HEK293 (cell line): ENCODE results near the gene SNAI1.

Experiments
- CTCF ChIA-PET: fragments of 350-600 bp; formaldehyde crosslinking; extraction: SDS; loops from one replicate; lab custom pipeline; 2021; ENCODE audit warnings: antibody characterized with exemption; lab: Yijun Ruan, JAX
- POLR2A ChIA-PET: fragments of 300-600 bp; formaldehyde crosslinking; extraction: SDS; loops from one replicate; lab custom pipeline; 2020; ENCODE audit warnings: antibody characterized with exemption, inconsistent platforms; lab: Yijun Ruan, JAX
- H3K27ac ChIP-seq: fragments of 200-500 bp; sonication (Bioruptor generic); 2 replicates; pipeline ENCODE4 v1.5.1; 2014; ENCODE audit warnings: low read depth, low read length, control low read depth, inconsistent platforms; ENCODE audit errors: extremely low read depth
- H3K36me3 ChIP-seq, 2 experiments: fragments of 200-500 bp in 1 of 2; sonication (Bioruptor generic) in 1 of 2; 1 replicate in 1 of 2; 2 replicates in 1 of 2; pipeline ENCODE4 v1.5.1; 2014 to 2017; ENCODE audit warnings: inconsistent platforms in 2 of 2, low read length in 2 of 2; ENCODE audit not compliant: control insufficient read depth in 2 of 2, insufficient read depth in 1 of 2
- H3K4me1 ChIP-seq: fragments of 200-500 bp; sonication (Bioruptor generic); 2 replicates; pipeline ENCODE4 v1.5.1; 2014; ENCODE audit warnings: mild to moderate bottlenecking, low read length, inconsistent platforms; ENCODE audit not compliant: control insufficient read depth, insufficient read depth
- H3K4me3 ChIP-seq: 2 replicates; pipeline ENCODE4 v1.5.1; 2011; ENCODE audit warnings: low read depth, mild to moderate bottlenecking, control low read depth, low read length, moderate library complexity
- H3K9me3 ChIP-seq: fragments of 200-500 bp; sonication (Bioruptor generic); 2 replicates; pipeline ENCODE4 v1.5.1; 2014; ENCODE audit warnings: low read depth, low read length, inconsistent platforms; ENCODE audit not compliant: control insufficient read depth, insufficient read depth
- EGR2 ChIP-seq: fragments of 450-650 bp; formaldehyde crosslinking; IDR thresholded peaks from 2 replicates; pipeline ENCODE4 v1.5.1; 2016; ENCODE audit warnings: low read depth, missing biosample characterization, missing genetic modification characterization
- KLF16 ChIP-seq: fragments of 450-650 bp; formaldehyde crosslinking; IDR thresholded peaks from 2 replicates; pipeline ENCODE4 v1.5.1; 2017; ENCODE audit warnings: missing biosample characterization, missing genetic modification characterization
- MYNN ChIP-seq: fragments of 450-650 bp; formaldehyde crosslinking; IDR thresholded peaks from 2 replicates; pipeline ENCODE4 v1.5.1; 2016; ENCODE audit warnings: missing biosample characterization, missing genetic modification characterization, borderline replicate concordance
- OSR2 ChIP-seq: fragments of 450-650 bp; formaldehyde crosslinking; IDR thresholded peaks from 2 replicates; pipeline ENCODE4 v1.5.1; 2016; ENCODE audit warnings: missing biosample characterization, missing genetic modification characterization
- ZIC2 ChIP-seq: fragments of 450-650 bp; formaldehyde crosslinking; IDR thresholded peaks from 2 replicates; pipeline ENCODE4 v1.5.1; 2016; ENCODE audit warnings: missing biosample characterization, missing genetic modification characterization
- ZNF132 ChIP-seq: fragments of 450-650 bp; formaldehyde crosslinking; IDR thresholded peaks from 2 replicates; pipeline ENCODE4 v1.5.1; 2017; ENCODE audit warnings: missing biosample characterization, missing genetic modification characterization, borderline replicate concordance
- ZNF19 ChIP-seq: fragments of 450-650 bp; formaldehyde crosslinking; IDR thresholded peaks from 2 replicates; pipeline ENCODE4; 2016; ENCODE audit warnings: missing biosample characterization, missing genetic modification characterization, low read depth
- ZNF223 ChIP-seq: fragments of 450-650 bp; formaldehyde crosslinking; IDR thresholded peaks from 2 replicates; pipeline ENCODE4 v1.5.1; 2016; ENCODE audit warnings: missing biosample characterization, missing genetic modification characterization
- ZNF302 ChIP-seq: fragments of 450-650 bp; formaldehyde crosslinking; IDR thresholded peaks from 2 replicates; pipeline ENCODE4 v1.5.1; 2016; ENCODE audit warnings: missing biosample characterization, missing genetic modification characterization, low read depth
- ZNF426 ChIP-seq: fragments of 450-650 bp; formaldehyde crosslinking; IDR thresholded peaks from 2 replicates; pipeline ENCODE4 v1.5.1; 2017; ENCODE audit warnings: missing biosample characterization, missing genetic modification characterization, mild to moderate bottlenecking, inconsistent platforms, moderate library complexity
- ZNF501 ChIP-seq: fragments of 450-650 bp; formaldehyde crosslinking; IDR thresholded peaks from 2 replicates; pipeline ENCODE4 v1.5.1; 2016; ENCODE audit warnings: missing biosample characterization, missing genetic modification characterization
- ZNF529 ChIP-seq: fragments of 450-650 bp; formaldehyde crosslinking; IDR thresholded peaks from 2 replicates; pipeline ENCODE4 v1.5.1; 2017; ENCODE audit warnings: missing genetic modification characterization, missing biosample characterization; ENCODE audit not compliant: insufficient replicate concordance
- ZNF558 ChIP-seq: fragments of 450-650 bp; formaldehyde crosslinking; IDR thresholded peaks from 2 replicates; pipeline ENCODE4 v1.5.1; 2016; ENCODE audit warnings: missing biosample characterization, missing genetic modification characterization
- ZNF560 ChIP-seq: fragments of 450-650 bp; formaldehyde crosslinking; IDR thresholded peaks from 2 replicates; pipeline ENCODE4 v1.5.1; 2017; ENCODE audit warnings: missing biosample characterization, missing genetic modification characterization, borderline replicate concordance
- ZNF658 ChIP-seq: fragments of 450-650 bp; formaldehyde crosslinking; IDR thresholded peaks from 2 replicates; pipeline ENCODE4; 2016; ENCODE audit warnings: missing biosample characterization, missing genetic modification characterization
- ZNF664 ChIP-seq: fragments of 450-650 bp; formaldehyde crosslinking; IDR thresholded peaks from 2 replicates; pipeline ENCODE4 v1.5.1; 2016; ENCODE audit warnings: missing biosample characterization, missing genetic modification characterization
- ZNF76 ChIP-seq: fragments of 450-650 bp; formaldehyde crosslinking; IDR thresholded peaks from 2 replicates; pipeline ENCODE4; 2016; ENCODE audit warnings: low read depth, missing biosample characterization, missing genetic modification characterization, borderline replicate concordance
- ZNF791 ChIP-seq: fragments of 450-650 bp; formaldehyde crosslinking; IDR thresholded peaks from 2 replicates; pipeline ENCODE4 v1.5.1; 2016; ENCODE audit warnings: missing biosample characterization, missing genetic modification characterization
- TF ChIP-seq, protein P1 (sequence below): fragments of 450-650 bp; formaldehyde crosslinking; IDR thresholded peaks from 2 replicates; pipeline ENCODE4 v1.5.1; 2016; ENCODE audit warnings: missing biosample characterization, missing genetic modification characterization
- TF ChIP-seq, protein P2 (sequence below): fragments of 450-650 bp; formaldehyde crosslinking; IDR thresholded peaks from 2 replicates; pipeline ENCODE4 v1.5.0; 2017; ENCODE audit warnings: missing biosample characterization, missing genetic modification characterization, borderline replicate concordance
- TF ChIP-seq, protein P3 (sequence below): fragments of 450-650 bp; formaldehyde crosslinking; IDR thresholded peaks from 2 replicates; pipeline ENCODE4 v1.5.1; 2016; ENCODE audit warnings: missing biosample characterization, missing genetic modification characterization
- TF ChIP-seq, protein P4 (sequence below): fragments of 450-650 bp; formaldehyde crosslinking; IDR thresholded peaks from 2 replicates; pipeline ENCODE4 v1.5.1; 2016; ENCODE audit warnings: missing biosample characterization, missing genetic modification characterization
- TF ChIP-seq, protein P5 (sequence below): fragments of 450-650 bp; formaldehyde crosslinking; IDR thresholded peaks from 2 replicates; pipeline ENCODE4 v1.5.1; 2016; ENCODE audit warnings: missing biosample characterization, missing genetic modification characterization

Gene SNAI1

DNA sequence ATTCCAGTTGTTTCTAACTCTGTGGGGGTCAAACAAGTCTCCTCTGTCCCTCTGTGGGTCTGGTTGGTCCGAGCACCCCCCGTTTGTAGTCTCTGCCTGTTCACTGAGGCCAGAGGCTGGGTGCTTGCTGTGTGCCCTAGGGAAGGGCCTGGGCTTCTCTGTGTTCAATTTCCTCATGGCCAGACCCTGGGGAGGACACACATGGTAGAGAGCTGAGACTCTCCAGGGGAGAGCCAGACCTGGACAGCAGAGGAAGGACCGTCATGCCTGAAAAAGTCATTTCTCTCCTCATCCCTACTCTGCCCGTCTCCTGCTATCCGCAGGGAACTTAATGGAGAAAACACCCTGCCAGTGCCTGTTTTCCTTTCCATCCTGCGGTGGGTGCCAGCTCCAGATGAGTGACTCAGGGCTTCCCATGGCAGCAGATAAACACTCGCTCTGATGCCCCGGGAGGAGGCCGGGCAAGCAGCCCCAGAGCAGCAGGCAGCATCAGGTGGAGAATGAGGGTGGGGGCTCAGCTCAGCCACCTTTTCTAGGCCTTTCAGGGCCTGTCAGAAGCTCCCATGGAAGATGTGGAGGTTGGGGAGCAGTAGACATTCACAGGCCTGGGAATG lies 51.9 kb downstream of the SNAI1 start:
- H3K4me3 ChIP-seq = no peak overlapping the region
- H3K4me1 ChIP-seq = no peaks in the 10 kb centered on the region
- no peaks in the 10 kb centered on the region for H3K9me3 ChIP-seq
- ChIA-PET POLR2A (interaction anchor here (0.7 kb wide), 1 partner anchor 64 kb away, joined by 3 read pairs; no protein-coding TSS in a partner anchor), CTCF (interaction anchor here (0.6 to 1.0 kb wide), 2 partner anchors 37 to 141 kb away, joined by 4 read pairs; no protein-coding TSS in a partner anchor)
- H3K27ac ChIP-seq = no peak overlapping the region
- TF ChIP-seq ZIC2 (tag by site-specific recombination) (peak; percentile 77), ZNF658 (tag by site-specific recombination) (no peak)
- no peaks in the 10 kb centered on the region for H3K36me3 ChIP-seq

DNA sequence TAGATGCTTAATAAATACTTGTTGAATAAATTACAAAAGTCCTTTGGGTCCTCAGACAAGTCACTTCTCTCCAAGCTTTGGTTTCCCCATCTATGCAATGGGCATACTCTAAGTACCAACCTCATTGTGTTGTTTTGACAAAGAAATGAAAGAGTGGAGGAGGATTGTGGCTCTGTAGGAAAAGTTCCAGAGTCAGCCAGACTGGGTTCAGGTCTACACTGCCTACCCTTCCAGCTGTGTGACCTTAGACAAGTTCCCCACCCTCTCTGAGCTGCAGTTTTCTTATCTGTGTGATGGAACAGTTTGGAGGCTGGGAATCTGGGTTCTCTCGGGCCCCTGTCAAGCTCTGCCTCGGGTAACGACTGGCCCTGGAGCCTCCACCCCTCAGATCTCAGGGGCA lies 53.9 kb downstream of the SNAI1 start:
- no peak overlapping the region for H3K27ac ChIP-seq
- ChIA-PET POLR2A (no interaction called here), CTCF (interaction anchor here (0.5 to 1.5 kb wide), 3 partner anchors 34 to 235 kb away, joined by 3 to 10 read pairs (median 4); no protein-coding TSS in a partner anchor)
- no peaks in the 10 kb centered on the region for H3K4me1 ChIP-seq
- no peak overlapping the region for H3K4me3 ChIP-seq
- H3K9me3 ChIP-seq = no peaks in the 10 kb centered on the region
- no peak for TF ChIP-seq ZNF19 (tag by site-specific recombination)
- TF ChIP-seq ZNF558 (tag by site-specific recombination) = no peak
- peak; percentile 71; the same call in 1 of the 2 replicates for TF ChIP-seq ZNF664 (tag by site-specific recombination)
- H3K36me3 ChIP-seq = no peaks in the 10 kb centered on the region

DNA sequence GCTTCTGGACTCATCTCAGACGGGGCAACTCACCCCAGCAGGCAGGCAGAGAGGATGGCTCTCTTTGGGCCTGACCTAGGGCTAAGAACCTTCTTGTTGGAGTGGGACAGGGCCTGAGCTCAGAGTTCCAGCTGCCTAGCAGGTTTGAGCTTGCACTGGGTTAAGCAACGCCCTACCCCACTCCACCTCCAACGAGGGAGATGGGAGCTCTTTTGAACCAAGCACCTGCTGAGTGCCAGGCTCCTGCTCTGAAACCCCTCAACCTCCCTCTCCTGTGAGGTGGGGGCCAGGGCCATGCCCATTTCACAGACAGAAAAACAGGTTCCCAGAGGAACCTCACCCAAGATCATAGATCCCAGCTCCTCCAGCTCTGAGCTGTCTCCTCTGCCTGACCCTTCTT lies 54.3 kb downstream of the SNAI1 start:
- CTCF ChIA-PET = interaction anchor here (0.5 to 1.5 kb wide), 4 partner anchors 28 to 234 kb away, joined by 3 to 10 read pairs (median 4); no protein-coding TSS in a partner anchor
- no peak overlapping the region for H3K4me3 ChIP-seq
- TF ChIP-seq ZNF791 (no peak), ZNF76 (tag by site-specific recombination) (no peak), OSR2 (tag by site-specific recombination) (no peak), ZNF529 (tag by site-specific recombination) (no peak), ZNF501 (tag by site-specific recombination) (no peak), ZNF560 (tag by site-specific recombination) (no peak), MYNN (tag by site-specific recombination) (no peak), ZNF302 (no peak), ZNF426 (tag by site-specific recombination) (no peak), KLF16 (tag by site-specific recombination) (no peak), ZNF132 (tag by site-specific recombination) (no peak), ZNF223 (tag by site-specific recombination) (no peak), EGR2 (no peak)
- TF ChIP-seq, protein P1, sequence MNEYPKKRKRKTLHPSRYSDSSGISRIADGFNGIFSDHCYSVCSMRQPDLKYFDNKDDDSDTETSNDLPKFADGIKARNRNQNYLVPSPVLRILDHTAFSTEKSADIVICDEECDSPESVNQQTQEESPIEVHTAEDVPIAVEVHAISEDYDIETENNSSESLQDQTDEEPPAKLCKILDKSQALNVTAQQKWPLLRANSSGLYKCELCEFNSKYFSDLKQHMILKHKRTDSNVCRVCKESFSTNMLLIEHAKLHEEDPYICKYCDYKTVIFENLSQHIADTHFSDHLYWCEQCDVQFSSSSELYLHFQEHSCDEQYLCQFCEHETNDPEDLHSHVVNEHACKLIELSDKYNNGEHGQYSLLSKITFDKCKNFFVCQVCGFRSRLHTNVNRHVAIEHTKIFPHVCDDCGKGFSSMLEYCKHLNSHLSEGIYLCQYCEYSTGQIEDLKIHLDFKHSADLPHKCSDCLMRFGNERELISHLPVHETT (tag by site-specific recombination) = no peak
- TF ChIP-seq, protein P2, sequence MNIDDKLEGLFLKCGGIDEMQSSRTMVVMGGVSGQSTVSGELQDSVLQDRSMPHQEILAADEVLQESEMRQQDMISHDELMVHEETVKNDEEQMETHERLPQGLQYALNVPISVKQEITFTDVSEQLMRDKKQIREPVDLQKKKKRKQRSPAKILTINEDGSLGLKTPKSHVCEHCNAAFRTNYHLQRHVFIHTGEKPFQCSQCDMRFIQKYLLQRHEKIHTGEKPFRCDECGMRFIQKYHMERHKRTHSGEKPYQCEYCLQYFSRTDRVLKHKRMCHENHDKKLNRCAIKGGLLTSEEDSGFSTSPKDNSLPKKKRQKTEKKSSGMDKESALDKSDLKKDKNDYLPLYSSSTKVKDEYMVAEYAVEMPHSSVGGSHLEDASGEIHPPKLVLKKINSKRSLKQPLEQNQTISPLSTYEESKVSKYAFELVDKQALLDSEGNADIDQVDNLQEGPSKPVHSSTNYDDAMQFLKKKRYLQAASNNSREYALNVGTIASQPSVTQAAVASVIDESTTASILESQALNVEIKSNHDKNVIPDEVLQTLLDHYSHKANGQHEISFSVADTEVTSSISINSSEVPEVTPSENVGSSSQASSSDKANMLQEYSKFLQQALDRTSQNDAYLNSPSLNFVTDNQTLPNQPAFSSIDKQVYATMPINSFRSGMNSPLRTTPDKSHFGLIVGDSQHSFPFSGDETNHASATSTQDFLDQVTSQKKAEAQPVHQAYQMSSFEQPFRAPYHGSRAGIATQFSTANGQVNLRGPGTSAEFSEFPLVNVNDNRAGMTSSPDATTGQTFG (tag by site-specific recombination) = no peak
- TF ChIP-seq, protein P3, sequence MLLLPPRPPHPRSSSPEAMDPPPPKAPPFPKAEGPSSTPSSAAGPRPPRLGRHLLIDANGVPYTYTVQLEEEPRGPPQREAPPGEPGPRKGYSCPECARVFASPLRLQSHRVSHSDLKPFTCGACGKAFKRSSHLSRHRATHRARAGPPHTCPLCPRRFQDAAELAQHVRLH = no peak
- TF ChIP-seq, protein P4, sequence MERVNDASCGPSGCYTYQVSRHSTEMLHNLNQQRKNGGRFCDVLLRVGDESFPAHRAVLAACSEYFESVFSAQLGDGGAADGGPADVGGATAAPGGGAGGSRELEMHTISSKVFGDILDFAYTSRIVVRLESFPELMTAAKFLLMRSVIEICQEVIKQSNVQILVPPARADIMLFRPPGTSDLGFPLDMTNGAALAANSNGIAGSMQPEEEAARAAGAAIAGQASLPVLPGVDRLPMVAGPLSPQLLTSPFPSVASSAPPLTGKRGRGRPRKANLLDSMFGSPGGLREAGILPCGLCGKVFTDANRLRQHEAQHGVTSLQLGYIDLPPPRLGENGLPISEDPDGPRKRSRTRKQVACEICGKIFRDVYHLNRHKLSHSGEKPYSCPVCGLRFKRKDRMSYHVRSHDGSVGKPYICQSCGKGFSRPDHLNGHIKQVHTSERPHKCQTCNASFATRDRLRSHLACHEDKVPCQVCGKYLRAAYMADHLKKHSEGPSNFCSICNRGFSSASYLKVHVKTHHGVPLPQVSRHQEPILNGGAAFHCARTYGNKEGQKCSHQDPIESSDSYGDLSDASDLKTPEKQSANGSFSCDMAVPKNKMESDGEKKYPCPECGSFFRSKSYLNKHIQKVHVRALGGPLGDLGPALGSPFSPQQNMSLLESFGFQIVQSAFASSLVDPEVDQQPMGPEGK = no peak
- TF ChIP-seq, protein P5, sequence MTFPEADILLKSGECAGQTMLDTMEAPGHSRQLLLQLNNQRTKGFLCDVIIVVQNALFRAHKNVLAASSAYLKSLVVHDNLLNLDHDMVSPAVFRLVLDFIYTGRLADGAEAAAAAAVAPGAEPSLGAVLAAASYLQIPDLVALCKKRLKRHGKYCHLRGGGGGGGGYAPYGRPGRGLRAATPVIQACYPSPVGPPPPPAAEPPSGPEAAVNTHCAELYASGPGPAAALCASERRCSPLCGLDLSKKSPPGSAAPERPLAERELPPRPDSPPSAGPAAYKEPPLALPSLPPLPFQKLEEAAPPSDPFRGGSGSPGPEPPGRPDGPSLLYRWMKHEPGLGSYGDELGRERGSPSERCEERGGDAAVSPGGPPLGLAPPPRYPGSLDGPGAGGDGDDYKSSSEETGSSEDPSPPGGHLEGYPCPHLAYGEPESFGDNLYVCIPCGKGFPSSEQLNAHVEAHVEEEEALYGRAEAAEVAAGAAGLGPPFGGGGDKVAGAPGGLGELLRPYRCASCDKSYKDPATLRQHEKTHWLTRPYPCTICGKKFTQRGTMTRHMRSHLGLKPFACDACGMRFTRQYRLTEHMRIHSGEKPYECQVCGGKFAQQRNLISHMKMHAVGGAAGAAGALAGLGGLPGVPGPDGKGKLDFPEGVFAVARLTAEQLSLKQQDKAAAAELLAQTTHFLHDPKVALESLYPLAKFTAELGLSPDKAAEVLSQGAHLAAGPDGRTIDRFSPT (tag by site-specific recombination) = no peak
- TF ChIP-seq, all 188 proteins: peak for 0
- POLR2A ChIA-PET = no interaction called here
- Histone ChIP-seq H3K36me3 (no peaks in the 10 kb centered on the region), H3K9me3 (no peaks in the 10 kb centered on the region), H3K27ac (no peak overlapping the region), H3K4me1 (no peaks in the 10 kb centered on the region)
